GM10266 (cell line): ENCODE measurements around the gene SHOC2.
"Not testable (repeated sequence)": the region's sequence is repeated elsewhere in the genome, so short reads cannot be mapped to it uniquely, and the experiment has no call there.

Experiments
- DNase-seq: peaks from one replicate; pipeline ENCODE4 v3.0.0; 2012; ENCODE audit errors: extremely low spot score
- TF ChIP-seq, protein P1 (sequence below): IDR thresholded peaks from 2 replicates; pipeline ENCODE4 v1.5.1; 2012; ENCODE audit warnings: mild to moderate bottlenecking, low read depth; ENCODE audit not compliant: control insufficient read depth, insufficient read depth; ENCODE audit errors: missing control alignments

Gene SHOC2

GRCh38 chr10:110901954-110902819 is 17.2 kb upstream of the SHOC2 start:
- TF ChIP-seq, protein P1, sequence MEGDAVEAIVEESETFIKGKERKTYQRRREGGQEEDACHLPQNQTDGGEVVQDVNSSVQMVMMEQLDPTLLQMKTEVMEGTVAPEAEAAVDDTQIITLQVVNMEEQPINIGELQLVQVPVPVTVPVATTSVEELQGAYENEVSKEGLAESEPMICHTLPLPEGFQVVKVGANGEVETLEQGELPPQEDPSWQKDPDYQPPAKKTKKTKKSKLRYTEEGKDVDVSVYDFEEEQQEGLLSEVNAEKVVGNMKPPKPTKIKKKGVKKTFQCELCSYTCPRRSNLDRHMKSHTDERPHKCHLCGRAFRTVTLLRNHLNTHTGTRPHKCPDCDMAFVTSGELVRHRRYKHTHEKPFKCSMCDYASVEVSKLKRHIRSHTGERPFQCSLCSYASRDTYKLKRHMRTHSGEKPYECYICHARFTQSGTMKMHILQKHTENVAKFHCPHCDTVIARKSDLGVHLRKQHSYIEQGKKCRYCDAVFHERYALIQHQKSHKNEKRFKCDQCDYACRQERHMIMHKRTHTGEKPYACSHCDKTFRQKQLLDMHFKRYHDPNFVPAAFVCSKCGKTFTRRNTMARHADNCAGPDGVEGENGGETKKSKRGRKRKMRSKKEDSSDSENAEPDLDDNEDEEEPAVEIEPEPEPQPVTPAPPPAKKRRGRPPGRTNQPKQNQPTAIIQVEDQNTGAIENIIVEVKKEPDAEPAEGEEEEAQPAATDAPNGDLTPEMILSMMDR, result no peak
- no peak for DNase-seq

DNA sequence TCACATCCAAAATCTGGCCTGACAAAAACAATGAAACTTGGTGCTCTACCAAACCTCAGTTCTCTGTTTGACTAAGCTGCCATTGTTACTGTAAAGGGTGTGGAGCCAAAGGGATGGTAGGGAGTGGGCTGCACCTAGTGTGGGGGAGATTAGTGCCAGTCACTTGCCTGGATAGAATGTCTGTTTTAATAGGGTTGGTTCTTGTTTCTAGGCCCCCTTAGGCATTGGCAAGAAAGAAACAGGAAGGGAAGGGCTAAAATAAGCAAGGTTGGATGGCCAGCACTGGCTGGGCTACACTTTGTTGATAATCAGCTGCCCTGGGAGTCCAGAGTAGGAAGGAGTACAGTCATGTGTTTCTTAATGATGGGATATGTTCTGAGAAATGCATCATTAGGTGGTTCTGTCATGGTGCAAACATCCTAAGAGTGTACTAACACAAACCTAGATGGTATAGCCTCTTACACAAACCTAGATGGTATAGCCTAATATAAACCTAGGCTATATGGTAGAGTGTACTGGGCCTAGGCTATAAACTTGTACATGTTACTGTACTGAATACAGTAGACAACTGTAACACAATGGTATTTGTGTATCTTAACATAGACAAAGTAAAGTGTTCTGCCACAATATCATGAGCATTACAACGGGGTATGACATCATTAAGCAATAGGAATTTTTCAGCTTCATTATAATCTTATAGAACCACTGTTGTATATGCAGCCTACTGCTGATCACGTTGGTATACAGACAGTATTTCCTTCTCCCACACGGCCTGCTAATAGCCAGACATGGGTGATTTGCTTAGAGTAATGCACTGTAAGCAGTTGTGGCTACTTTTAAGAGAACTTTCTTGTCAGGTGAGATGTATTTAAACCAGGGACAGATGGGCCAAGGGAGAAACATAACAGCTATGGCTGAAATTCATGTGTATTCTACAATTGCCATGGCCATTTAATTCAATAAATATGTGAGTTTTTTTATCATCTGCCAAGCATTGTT is 15.8 kb upstream of the SHOC2 start:
- no peak for DNase-seq
- TF ChIP-seq, protein P1, result no peak

- TF ChIP-seq, protein P1, result no peak
- DNase-seq, result no peak
Measured at GRCh38 chr10:110910138-110910537, 9.3 kb upstream of the SHOC2 start.

DNA sequence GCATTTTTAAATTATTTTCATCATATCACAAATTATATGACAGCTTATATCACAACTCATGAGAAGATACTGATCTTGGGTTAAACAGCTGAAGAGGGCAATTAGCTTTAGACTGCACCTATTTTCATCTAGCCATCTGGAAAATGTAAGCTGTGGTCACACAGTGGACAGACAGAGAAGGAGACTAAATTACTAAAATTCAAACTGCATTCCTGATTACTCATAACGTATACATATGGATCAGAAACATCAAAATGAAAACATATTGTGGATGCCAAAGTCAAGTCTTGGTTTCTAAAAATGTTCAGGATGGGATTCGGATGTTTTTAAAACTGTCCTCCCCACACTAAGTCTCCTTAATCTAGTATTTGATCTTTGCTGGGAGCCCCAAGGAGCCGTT is 7.0 kb upstream of the SHOC2 start:
- DNase-seq, result no peak
- TF ChIP-seq, protein P1, result no peak

DNA sequence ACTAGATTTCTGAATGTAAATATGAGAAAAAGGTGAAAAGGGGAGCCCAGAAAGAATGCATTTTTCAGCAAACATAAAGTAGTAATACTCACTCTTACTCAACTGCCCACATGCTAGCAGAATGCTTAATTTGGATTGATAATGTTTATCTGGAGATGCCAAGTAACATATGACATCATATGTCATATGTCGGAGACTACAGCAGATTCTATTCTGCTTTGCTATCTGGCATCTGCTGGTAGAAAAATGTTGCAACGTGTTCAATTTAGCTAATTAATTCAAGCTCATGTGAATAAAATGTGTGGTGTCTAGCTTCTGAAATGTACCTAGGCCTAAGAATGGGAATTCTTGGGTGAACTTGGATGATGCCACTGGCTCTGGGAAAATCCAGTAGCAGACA is 5.0 kb upstream of the SHOC2 start:
- TF ChIP-seq, protein P1, result no peak
- DNase-seq, result no peak

DNA sequence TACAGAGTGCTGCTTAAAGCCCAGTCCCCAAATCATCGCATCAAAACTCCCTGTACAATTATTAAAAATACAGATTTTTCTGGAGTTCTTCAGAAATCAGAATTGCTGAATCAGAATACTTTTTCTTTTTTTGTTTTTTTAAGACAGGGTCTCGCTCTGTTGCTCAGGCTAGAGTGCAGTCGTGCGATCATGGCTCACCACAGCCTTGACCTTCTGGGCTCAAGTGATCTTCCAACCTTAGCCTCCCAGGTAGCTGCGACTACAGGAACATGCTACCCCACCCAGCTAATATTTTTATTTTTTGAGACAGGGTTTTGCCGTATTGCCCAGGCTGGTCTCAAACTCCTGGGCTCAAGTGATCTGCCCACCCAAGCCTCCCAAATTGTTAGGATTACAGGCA is 4.4 kb upstream of the SHOC2 start:
- no peak for DNase-seq
- TF ChIP-seq, protein P1, result no peak

DNA sequence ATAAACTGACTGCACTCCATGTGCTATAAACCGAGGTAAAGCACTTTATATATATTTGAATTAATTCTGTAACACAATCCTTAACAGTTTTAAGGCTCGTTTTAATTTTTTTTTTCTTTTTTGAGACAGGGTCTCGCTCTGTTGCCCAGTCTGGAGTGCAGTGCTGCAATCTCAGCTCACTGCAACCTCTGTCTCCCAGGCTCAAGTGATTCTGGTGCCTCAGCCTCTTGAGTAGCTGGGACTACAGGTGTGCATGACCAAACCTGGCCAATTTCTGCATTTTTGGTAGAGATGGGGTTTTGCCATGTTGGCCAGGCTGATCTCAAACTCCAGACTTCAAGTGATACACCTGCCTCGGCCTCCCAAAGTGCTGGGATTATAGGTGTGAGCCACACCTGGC is 3.8 kb upstream of the SHOC2 start:
- DNase-seq, result not testable (repeated sequence)
